NB4 (cell line): ENCODE measurements around the gene ACKR3.

Experiments
- DNase-seq: peaks from one replicate; pipeline ENCODE4 v3.0.0; 2010; ENCODE audit warnings: low read depth
- H3K4me3 ChIP-seq: one replicate; pipeline ENCODE4 v1.5.1; 2011; ENCODE audit warnings: mild to moderate bottlenecking, low read depth, low read length, moderate library complexity
- CTCF ChIP-seq: IDR thresholded peaks from one replicate; pipeline ENCODE4 v1.5.1; 2012; ENCODE audit warnings: low read depth, low read length
- MAX ChIP-seq: IDR thresholded peaks from 2 replicates; pipeline ENCODE4 v1.6.1; 2011; ENCODE audit warnings: low read depth, low read length
- MYC ChIP-seq: IDR thresholded peaks from 2 replicates; pipeline ENCODE4 v1.6.1; 2011; ENCODE audit warnings: low read depth, low read length
- POLR2A ChIP-seq: IDR thresholded peaks from 2 replicates; pipeline ENCODE4 v1.6.1; 2011; ENCODE audit warnings: mild to moderate bottlenecking; ENCODE audit not compliant: insufficient read length; ENCODE audit errors: extremely low read depth

ACKR3 gene

GRCh38 chr2:236597629-236598028 lies 28.0 kb downstream of the ACKR3 start:
- H3K4me3 ChIP-seq: no peak overlapping the region
- no peak for DNase-seq
- no peak for TF ChIP-seq MYC
- TF ChIP-seq MAX: no peak
- TF ChIP-seq POLR2A: no peak
- no peak for TF ChIP-seq CTCF

GRCh38 chr2:236599059-236599458 lies 29.4 kb downstream of the ACKR3 start:
- no peak for DNase-seq
- TF ChIP-seq CTCF (no peak), MYC (no peak), MAX (no peak), POLR2A (no peak)
- H3K4me3 ChIP-seq: no peak overlapping the region

- TF ChIP-seq CTCF (no peak), POLR2A (no peak), MAX (no peak), MYC (no peak)
- no peak overlapping the region for H3K4me3 ChIP-seq
- DNase-seq: no peak
These were observed 30.5 kb downstream of the ACKR3 start for GRCh38 chr2:236600158-236600557.

- H3K4me3 ChIP-seq: no peak overlapping the region
- no peak for DNase-seq
- TF ChIP-seq MYC: no peak
- no peak for TF ChIP-seq MAX
- no peak for TF ChIP-seq POLR2A
- TF ChIP-seq CTCF: no peak
These were observed 31.3 kb downstream of the ACKR3 start for GRCh38 chr2:236600892-236601291.

GRCh38 chr2:236601316-236602202 lies 31.9 kb downstream of the ACKR3 start:
- H3K4me3 ChIP-seq: no peak overlapping the region
- TF ChIP-seq POLR2A (no peak), CTCF (no peak), MAX (no peak), MYC (no peak)
- DNase-seq: no peak

GRCh38 chr2:236602678-236603077 lies 33.1 kb downstream of the ACKR3 start:
- H3K4me3 ChIP-seq: no peak overlapping the region
- TF ChIP-seq MYC (no peak), MAX (no peak), POLR2A (no peak)
- no peak for DNase-seq
